GM19438 (cell line): ENCODE results near the gene S100A1.

Experiments
- ATAC-seq: cut with Tn5 transposase; IDR thresholded peaks from one replicate; pipeline ENCODE4 v1.9.1; 2021; ENCODE audit warnings: low read depth; ENCODE audit not compliant: unreplicated experiment

The S100A1 gene

DNA sequence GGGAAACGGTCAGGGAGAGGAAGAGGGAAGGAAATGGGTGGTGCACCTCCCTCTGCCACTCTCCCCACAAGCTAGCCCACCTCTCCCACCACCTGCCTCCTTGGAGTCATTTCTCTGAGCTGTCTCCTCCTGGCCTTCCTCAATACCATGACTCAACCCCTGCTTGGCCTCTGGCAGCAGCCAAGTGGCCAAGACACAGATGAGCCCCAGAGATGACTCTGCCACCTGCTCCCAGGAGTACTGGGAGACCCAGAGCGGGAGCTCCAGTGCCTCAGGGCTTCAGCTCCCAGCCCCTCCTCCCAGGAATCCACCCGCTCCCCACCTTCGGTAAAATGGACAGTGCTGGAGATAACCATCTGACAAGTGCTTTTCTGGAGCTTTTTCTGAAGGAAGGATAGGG, 17.9 kb upstream of the S100A1 start:
- no peak for ATAC-seq

DNA sequence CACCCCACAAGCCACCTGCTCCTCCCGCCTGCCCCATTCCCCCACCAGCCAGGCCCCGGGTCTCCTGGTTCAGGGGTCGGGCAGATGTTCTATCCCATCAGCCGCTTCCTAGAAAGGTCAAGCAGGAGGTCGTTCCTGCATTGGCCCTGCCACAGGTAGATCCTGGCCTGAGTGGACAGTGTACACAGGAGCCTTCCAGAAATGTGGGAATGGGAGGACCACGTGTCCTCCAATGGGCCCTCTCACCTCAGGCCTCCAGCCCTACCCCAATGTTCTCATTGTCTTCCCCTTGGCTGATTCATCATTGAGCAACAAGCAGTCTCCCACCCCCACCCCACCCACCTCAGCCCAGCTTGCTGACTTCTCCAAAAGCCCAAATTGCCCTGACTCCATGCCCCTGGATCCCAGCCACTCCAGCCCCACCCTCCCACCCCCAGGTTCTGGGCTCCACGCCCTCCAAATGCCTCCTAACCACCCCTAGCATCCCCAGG, 17.4 kb upstream of the S100A1 start:
- no peak for ATAC-seq

DNA sequence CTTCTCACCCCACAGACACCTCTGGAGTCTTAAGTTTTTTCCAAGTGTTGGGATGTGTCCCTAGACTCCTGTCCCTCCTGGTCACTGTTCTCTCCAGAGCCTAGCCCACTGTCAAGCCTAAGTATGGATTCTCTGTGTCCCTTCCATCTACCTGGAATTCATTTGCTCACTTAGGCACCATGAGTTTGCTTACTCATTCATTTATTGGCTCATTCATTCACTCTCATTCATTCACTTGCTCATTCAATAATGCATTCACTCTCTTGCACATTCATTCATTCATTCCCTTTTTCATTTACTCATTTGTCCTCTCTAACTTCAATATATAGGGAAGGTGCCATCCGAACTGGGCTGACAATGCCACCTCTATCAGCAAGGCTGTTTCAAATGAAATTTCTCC, 16.9 kb upstream of the S100A1 start:
- ATAC-seq, result no peak

- no peak for ATAC-seq
These were observed 16.0 kb upstream of the S100A1 start for GRCh38 chr1:153612111-153612754.

DNA sequence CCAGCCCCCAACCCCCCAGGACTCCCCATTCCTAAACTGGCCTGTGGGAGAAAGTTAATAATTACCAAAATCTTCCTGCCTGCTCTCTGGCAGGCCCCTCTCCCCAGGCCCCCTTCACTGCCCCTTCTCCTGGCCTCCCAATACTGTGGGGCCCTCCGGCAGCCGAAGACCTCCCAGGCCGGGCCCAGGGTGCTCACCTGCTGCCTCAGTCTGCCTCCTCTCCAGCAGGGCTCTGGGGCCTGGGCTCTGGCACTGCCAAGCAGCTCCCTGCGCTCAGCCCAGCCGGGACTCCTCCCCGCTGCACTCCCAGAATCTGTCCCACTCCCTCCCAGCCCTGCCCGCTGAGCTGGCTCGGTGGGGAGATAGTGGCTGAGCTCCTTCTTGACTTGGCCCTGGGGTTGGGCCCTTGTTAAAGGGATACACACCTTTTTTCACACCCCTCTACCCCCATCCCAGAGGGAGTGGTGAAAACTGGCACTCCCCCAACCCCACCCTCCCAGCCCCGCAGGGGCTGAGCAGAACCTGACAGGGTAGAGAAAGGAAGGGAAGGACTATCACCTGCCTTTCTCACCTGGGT, 15.4 kb upstream of the S100A1 start, which contains the start of gene S100A16:
Gene S100A16, minus strand, starts transcription at position 383 of the 577 bp plus-strand sequence. CDS start 4,986 bp downstream, outside the sequence.
- ATAC-seq, result no peak

DNA sequence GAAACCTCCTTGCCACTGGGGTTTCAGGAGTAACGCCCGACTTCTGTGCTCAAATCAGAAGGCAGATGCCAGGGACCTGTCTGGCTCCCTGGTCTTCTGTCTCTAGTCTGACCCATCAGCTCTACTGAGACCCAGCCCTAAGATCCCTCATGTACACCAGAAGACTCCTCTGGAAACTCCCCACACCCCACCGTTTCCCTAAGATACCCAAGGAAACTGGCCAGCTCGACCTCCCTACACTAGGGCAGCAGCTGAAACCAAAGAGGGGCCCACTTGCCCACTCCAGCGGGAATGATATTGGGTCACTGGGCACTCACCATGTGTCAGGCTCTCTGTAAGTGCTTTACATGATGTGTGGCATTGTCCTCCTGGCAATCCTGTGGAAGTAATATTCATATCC, 14.8 kb upstream of the S100A1 start:
- ATAC-seq, result no peak

DNA sequence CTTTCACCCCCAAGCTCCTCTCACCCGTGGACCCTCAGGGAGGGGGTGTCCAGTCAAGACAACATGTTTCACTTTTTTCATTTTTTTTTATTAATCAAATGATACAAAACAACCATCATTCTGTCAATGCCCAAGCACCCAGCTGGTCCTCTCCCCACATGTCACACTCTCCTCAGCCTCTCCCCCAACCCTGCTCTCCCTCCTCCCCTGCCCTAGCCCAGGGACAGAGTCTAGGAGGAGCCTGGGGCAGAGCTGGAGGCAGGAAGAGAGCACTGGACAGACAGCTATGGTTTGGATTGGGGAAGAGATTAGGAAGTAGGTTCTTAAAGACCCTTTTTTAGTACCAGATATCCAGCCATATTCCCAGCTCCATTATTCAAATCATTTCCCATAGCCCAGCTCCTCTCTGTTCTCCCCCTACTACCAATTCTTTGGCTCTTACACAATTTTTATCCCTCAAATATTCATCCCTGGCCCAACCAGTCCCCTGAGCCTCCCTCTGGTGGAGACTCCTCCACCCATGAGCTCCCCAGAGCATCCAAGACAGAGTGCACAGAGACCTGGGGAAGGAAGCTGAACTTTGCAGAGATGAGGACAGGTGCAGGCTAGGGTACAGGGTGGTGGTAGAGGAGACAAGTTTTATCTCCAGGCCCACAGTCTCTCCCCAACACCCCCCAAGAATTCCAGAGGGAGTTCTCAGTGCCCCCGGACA, 13.9 kb upstream of the S100A1 start:
- ATAC-seq, result no peak

DNA sequence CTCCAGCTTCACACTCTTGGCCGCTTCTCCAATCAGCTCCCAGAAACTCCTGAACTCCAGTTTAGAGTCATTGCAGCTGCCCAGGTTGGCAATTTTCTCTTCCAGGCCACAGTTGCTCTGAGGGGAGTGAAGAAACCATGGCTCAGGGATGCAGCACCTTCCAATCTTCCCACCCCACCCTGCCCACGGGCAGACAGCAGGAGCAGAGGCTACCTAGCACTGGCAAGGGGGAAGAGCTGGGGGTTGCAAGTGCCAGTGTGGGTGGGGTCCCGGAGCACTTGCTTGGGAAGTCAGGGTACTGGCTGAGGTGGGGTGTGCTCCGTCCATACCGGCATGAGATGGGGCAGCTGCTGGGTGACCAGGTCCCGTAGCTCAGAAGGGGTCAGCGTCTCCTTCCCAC, 13.3 kb upstream of the S100A1 start:
- ATAC-seq, result no peak

DNA sequence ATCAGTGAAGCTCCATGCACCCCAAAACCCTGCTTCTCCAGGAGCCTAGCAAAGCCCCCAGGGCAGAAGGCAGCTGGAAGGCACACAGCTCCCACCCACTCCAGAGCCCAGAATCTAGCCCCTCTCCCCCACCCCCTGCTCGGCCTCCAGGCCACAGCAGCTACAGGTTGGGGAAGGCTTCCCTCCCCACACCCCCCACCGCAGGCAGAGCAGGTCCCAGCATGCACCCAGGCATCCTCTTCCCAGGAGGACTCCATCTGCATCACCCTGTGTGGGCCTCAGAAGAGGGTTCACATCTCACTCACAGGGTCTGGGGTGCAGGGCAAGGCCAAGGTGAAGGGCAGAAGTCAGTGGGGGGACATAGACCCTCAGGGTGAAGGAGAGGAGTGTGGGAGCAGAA, 12.8 kb upstream of the S100A1 start:
- no peak for ATAC-seq

DNA sequence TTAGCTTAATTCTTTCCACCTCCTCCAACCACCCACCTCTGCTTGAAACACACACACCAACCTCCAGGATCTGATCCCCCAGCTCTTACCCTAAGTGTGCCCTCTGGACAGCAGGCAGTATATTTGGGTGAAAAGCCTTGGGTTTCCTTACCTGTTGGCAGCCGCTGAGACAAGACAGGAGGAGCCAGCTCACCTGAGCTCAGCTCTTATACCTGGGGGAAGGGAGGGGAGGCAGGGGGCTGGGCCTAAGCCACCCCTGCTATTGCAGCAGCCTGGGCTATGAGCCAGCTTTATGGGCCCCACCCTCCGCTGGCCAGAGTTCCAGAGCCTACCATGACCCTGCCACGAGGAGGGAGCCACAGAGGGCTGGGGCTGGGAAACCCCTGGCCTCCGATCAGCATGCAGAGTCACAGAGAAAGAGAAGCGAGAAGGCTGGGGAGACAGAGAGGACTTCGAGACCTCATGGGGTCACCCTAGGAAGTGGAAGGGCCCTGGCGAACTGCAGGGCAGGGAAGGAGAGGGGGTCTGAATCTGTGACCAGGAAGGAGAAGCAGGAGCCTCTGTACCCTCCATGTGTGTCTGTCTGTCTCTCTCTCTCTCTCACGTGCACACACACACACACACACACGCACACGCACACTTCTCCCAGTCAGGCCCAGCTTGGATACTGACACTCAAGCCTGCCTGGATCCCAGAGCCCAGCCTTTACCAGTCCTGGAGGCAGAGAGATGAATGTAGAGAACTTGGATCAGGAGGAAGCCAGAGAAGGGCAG, 11.9 kb upstream of the S100A1 start, which contains the start of gene S100A14:
Gene S100A14, minus strand, starts transcription at position 182 of the 773 bp plus-strand sequence. CDS start 467 bp downstream, outside the sequence.
- no peak for ATAC-seq

DNA sequence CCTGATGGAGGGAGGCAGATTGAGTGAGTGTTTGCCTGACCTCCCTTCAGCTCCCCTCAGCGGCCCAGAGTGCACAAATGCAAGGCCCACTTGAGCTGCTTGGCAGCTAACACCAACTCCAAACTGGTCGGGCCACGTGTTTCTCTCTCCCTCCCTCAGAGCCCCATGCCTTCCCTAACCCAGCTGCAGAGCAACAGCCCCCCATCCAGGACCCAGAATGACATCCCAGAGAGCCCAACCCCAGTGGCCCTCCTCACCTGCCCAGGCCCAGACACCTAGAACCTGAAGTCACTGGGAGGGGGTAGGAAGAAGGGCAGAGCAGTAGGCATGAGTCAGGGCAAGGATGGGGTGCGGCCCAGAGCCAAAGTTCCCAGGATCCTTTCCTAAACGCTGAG, 11.3 kb upstream of the S100A1 start:
- ATAC-seq, result no peak

- peak; percentile 75 for ATAC-seq
These were observed 10.6 kb upstream of the S100A1 start for GRCh38 chr1:153617663-153618062.

- no peak for ATAC-seq
These were observed 9.1 kb upstream of the S100A1 start for GRCh38 chr1:153619171-153619570.

- ATAC-seq, result no peak
These were observed 5.1 kb upstream of the S100A1 start for GRCh38 chr1:153623101-153623500.

- ATAC-seq, result no peak
These were observed 3.1 kb upstream of the S100A1 start for GRCh38 chr1:153624965-153625611.

DNA sequence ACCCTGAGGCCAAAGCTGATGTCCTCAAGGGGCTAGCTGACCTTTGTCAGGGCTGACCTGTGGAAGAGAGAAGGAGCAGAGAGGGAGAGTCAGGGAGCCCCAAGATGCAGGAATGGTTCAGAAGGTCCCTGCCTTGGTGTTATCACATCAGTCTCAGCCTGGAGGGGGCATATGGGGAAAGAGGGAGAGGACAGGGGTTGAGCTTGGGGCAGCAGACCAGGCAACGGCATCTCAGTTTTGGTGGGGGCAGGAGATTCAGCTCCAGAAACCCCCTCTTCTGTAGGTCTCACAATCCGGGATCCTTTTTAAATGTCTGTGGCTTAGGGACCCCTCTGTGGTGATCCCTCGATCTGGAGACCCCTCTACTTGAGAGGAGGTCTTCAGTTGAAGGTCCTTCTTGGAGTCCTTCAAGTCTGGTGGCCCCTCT, 1.7 kb upstream of the S100A1 start:
- no peak for ATAC-seq

- ATAC-seq, result no peak
These were observed 1.1 kb upstream of the S100A1 start, which contains the start of gene S100A13 for GRCh38 chr1:153626904-153627714. TSS of gene S100A13 (minus strand) at chr1:153627505. CDS start at chr1:153626472, 1,033 bp downstream.

DNA sequence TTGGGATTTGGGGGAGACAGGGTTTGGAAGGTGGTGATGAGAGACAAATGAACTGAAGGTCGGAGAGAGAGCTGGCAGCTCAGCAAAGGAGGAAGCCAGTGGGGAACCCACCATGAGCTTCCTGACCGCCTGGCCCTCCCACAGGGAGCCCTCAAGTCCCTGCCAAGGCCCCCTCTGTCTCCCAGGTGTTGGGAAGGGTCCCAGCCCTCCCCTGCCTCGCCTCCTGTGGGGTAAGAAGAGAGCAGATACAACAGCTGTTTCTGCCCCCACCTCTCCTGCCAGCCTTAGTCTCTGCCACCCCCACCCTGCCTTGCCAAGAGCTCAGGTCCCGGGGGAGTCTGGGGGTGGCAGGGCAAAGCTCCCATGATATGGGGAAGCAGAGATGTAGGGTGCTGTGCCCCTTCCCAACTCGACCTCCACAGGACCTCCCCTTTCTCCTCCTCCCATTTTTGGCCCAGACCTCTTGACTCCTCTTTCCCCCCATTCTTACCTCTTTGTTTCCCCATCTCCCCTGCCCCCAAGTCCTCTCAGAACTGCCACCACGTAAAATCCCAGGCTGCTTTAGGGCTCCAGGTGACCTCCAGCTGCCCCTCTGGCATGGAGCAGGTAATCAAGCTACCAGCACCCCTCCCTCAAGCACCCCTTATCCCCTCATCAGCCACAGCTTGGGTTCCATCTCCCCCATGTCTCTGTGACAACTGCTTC, 556 bp downstream of the S100A1 start:
- ATAC-seq, result no peak

- no peak for ATAC-seq
These were observed 1.1 kb downstream of the S100A1 start for GRCh38 chr1:153629343-153629665.
